Choroid plexus epithelial cell (primary cell): ENCODE results near the gene IMMP2L.

Experiments
- DNase-seq: peaks from one replicate; pipeline ENCODE4 v3.0.0-alpha.2; 2010; ENCODE audit warnings: low read depth
- H3K4me3 ChIP-seq: 2 replicates; pipeline ENCODE4 v1.5.1; 2011; ENCODE audit warnings: low read depth, mild to moderate bottlenecking, control low read depth, low read length, moderate library complexity
- CTCF ChIP-seq: conservative IDR thresholded peaks from 2 replicates; pipeline ENCODE4 v1.5.1; 2011; ENCODE audit warnings: low read depth, mild to moderate bottlenecking, control low read depth, inconsistent platforms, low read length, moderate library complexity

The IMMP2L gene

GRCh38 chr7:110764852-110765251 is 797.4 kb downstream of the IMMP2L start:
- no peak for DNase-seq
- TF ChIP-seq CTCF, result no peak
- no peak overlapping the region for H3K4me3 ChIP-seq

- no peak overlapping the region for H3K4me3 ChIP-seq
- peak; percentile 46 for DNase-seq
- TF ChIP-seq CTCF, result no peak
These were observed 799.6 kb downstream of the IMMP2L start for GRCh38 chr7:110762546-110763225.

GRCh38 chr7:110760341-110760740 is 802.0 kb downstream of the IMMP2L start:
- H3K4me3 ChIP-seq, result no peak overlapping the region
- TF ChIP-seq CTCF, result no peak
- DNase-seq, result peak; percentile 1

GRCh38 chr7:110759069-110759468 is 803.2 kb downstream of the IMMP2L start:
- no peak for DNase-seq
- no peak overlapping the region for H3K4me3 ChIP-seq
- TF ChIP-seq CTCF, result no peak

- TF ChIP-seq CTCF, result no peak
- DNase-seq, result no peak
These were observed 807.6 kb downstream of the IMMP2L start for GRCh38 chr7:110754649-110755048.

GRCh38 chr7:110750931-110751605 is 811.2 kb downstream of the IMMP2L start:
- no peak overlapping the region for H3K4me3 ChIP-seq
- TF ChIP-seq CTCF, result no peak
- DNase-seq, result no peak

More at GRCh38 chr7:110754649-110755048, 807.6 kb downstream of the IMMP2L start:
- no peak overlapping the region for H3K4me3 ChIP-seq

GRCh38 chr7:110733221-110733620 is 829.1 kb downstream of the IMMP2L start:
- no peak for DNase-seq
- no peak for TF ChIP-seq CTCF
- no peak overlapping the region for H3K4me3 ChIP-seq
